ENCODE measurements around the gene PIF1. TPM values are rescaled to one million over a fixed set of nuclear protein-coding genes. Genes with fewer than 3 reads are reported as not detected.

The PIF1 gene
- total RNA-seq, 1 experiment from 2014 or later, result 67.6 TPM

DNA sequence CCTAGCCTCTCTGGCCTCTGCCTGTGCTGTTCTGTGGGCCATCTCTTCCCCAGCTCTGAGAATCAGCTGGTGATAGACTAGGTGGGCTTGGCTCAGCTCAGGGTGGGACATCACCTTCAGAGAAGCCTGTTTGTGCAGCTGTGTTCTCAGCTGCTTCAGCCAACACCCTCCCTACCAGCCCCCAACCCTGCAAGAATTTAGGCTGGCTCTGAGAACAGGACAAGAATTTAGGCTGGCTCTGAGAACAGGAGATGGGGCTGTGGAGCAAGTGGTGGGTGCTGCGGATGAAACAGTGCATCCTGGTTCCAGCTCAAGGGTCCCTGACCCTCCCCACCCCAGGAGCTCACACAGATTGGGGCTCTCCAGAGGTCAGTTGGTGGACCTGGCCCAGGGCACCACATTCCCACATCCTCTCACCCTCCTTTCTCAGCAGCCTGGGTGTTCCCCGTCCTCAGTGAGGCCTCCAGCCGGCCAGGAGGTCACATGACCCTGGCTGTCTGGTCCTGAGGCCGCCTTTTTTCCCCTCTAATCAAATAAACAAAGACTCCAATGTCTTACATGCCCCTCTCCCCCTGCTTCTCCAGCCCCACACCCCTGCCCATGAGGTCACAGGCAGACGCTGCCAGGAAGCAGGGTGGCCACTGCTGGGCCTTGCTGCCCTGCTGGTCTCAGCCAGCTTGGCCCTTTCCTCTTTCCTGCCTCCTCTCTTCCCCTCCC is 31.1 kb upstream of the PIF1 start:
- intact Hi-C loops (cut with micrococcal nuclease; ENCODE audit: unreplicated experiment), result no loop called here
- no peak overlapping the region for H3K4me2 ChIP-seq

GRCh38 chr15:64855205-64855975 is 29.9 kb upstream of the PIF1 start:
- no peak overlapping the region for H3K4me3 ChIP-seq
- no peaks in the 10 kb centered on the region for H3K9me3 ChIP-seq (ENCODE audit: insufficient read depth, low read depth)
- H3K27ac ChIP-seq, result no peak overlapping the region
- ChIA-PET POLR2A (ENCODE audit: unreplicated experiment) (no interaction called here), CTCF (no interaction called here)
- no peaks in the 10 kb centered on the region for H3K27me3 ChIP-seq (ENCODE audit: insufficient read depth, low read depth)
- BruUV-seq (replicated peaks), result no TSS peak
- no peaks in the 10 kb centered on the region for H3K9me2 ChIP-seq (ENCODE audit: insufficient read depth)
- H3K36me3 ChIP-seq (ENCODE audit: low read depth), result no peaks in the 10 kb centered on the region
- H2AFZ ChIP-seq, result no peak overlapping the region
- H4K20me1 ChIP-seq (ENCODE audit: insufficient read depth), result no peaks in the 10 kb centered on the region
- no peaks in the 10 kb centered on the region for H3F3A ChIP-seq (ENCODE audit: insufficient read depth, low read depth)
- no peaks in the 10 kb centered on the region; the same call in 1 of the 2 replicates for H3K4me1 ChIP-seq (replicated peaks; ENCODE audit: insufficient read depth)
- H3K4me2 ChIP-seq, result no peak overlapping the region
- DNase-seq, result no peak
- no peak for TF ChIP-seq EZH2 (IDR thresholded peaks at IDR 0.05; ENCODE audit: low read depth)
- TF ChIP-seq, protein P1, sequence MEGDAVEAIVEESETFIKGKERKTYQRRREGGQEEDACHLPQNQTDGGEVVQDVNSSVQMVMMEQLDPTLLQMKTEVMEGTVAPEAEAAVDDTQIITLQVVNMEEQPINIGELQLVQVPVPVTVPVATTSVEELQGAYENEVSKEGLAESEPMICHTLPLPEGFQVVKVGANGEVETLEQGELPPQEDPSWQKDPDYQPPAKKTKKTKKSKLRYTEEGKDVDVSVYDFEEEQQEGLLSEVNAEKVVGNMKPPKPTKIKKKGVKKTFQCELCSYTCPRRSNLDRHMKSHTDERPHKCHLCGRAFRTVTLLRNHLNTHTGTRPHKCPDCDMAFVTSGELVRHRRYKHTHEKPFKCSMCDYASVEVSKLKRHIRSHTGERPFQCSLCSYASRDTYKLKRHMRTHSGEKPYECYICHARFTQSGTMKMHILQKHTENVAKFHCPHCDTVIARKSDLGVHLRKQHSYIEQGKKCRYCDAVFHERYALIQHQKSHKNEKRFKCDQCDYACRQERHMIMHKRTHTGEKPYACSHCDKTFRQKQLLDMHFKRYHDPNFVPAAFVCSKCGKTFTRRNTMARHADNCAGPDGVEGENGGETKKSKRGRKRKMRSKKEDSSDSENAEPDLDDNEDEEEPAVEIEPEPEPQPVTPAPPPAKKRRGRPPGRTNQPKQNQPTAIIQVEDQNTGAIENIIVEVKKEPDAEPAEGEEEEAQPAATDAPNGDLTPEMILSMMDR (conservative IDR thresholded peaks at IDR 0.05), result no peak
- intact Hi-C loops (cut with micrococcal nuclease; ENCODE audit: unreplicated experiment), result no loop called here
- no peaks in the 10 kb centered on the region for H3K79me2 ChIP-seq (ENCODE audit: low read depth)

More for the DNA sequence above, 31.1 kb upstream of the PIF1 start:
- Histone ChIP-seq H4K20me1 (ENCODE audit: insufficient read depth) (no peaks in the 10 kb centered on the region), H3K36me3 (ENCODE audit: low read depth) (no peaks in the 10 kb centered on the region), H2AFZ (no peak overlapping the region), H3K9me3 (ENCODE audit: insufficient read depth, low read depth) (no peaks in the 10 kb centered on the region), H3K4me3 (no peak overlapping the region), H3K27ac (no peak overlapping the region), H3K79me2 (ENCODE audit: low read depth) (no peaks in the 10 kb centered on the region), H3K4me1 (replicated peaks; ENCODE audit: insufficient read depth) (no peaks in the 10 kb centered on the region), H3K9me2 (ENCODE audit: insufficient read depth) (no peaks in the 10 kb centered on the region), H3F3A (ENCODE audit: insufficient read depth, low read depth) (no peaks in the 10 kb centered on the region), H3K27me3 (ENCODE audit: insufficient read depth, low read depth) (no peaks in the 10 kb centered on the region)
- DNase-seq, result no peak
- ChIA-PET POLR2A (ENCODE audit: unreplicated experiment) (interaction anchor here (0.6 kb wide), 3 partner anchors 37 to 448 kb away, joined by 3 to 10 read pairs (median 4); partner anchors contain the start of gene RNU5B-1), CTCF (no interaction called here)
- TF ChIP-seq, protein P1 (conservative IDR thresholded peaks at IDR 0.05), result no peak
- no peak for TF ChIP-seq EZH2 (IDR thresholded peaks at IDR 0.05; ENCODE audit: low read depth)
- no TSS peak for BruUV-seq (replicated peaks)

DNA sequence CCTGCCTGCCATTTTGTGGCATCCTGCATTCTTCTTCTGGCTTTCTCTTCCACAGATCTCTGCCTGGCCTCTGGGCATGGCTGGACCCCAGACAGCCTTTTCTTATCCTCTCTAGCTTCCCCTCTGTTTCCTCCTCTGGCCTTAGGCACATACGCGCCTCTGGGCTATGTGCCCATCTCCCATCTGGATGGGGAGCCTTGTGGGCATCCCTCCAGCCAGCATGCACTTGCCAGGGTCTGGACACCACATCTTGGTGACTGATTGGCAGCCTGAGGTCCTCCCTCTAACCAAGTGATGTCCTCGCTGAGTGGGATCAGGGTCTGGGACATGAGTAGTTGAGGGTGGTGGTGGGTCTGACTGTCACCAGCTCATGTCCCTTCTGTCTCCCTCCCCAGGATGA is 29.1 kb upstream of the PIF1 start:
- no peaks in the 10 kb centered on the region for H3F3A ChIP-seq (ENCODE audit: insufficient read depth, low read depth)
- BruUV-seq (replicated peaks), result no TSS peak

More for the DNA sequence above, 29.1 kb upstream of the PIF1 start:
- Histone ChIP-seq H3K79me2 (ENCODE audit: low read depth) (no peaks in the 10 kb centered on the region), H3K4me3 (no peak overlapping the region), H4K20me1 (ENCODE audit: insufficient read depth) (no peaks in the 10 kb centered on the region), H3K9me3 (ENCODE audit: insufficient read depth, low read depth) (no peaks in the 10 kb centered on the region), H3K36me3 (ENCODE audit: low read depth) (no peaks in the 10 kb centered on the region), H2AFZ (no peak overlapping the region), H3K4me1 (replicated peaks; ENCODE audit: insufficient read depth) (no peaks in the 10 kb centered on the region; the same call in 1 of the 2 replicates), H3K27ac (no peak overlapping the region), H3K9me2 (ENCODE audit: insufficient read depth) (no peaks in the 10 kb centered on the region), H3K4me2 (no peak overlapping the region), H3K27me3 (ENCODE audit: insufficient read depth, low read depth) (no peaks in the 10 kb centered on the region)
- CTCF ChIA-PET, result no interaction called here
- DNase-seq, result no peak
- POLR2A ChIA-PET (ENCODE audit: unreplicated experiment), result no interaction called here
- intact Hi-C loops (cut with micrococcal nuclease; ENCODE audit: unreplicated experiment), result no loop called here
- TF ChIP-seq EZH2 (IDR thresholded peaks at IDR 0.05; ENCODE audit: low read depth), result no peak
- TF ChIP-seq, protein P1 (conservative IDR thresholded peaks at IDR 0.05), result no peak
